IMR-90 (cell line): ENCODE data around the gene SELENBP1.

Experiments
- CEBPB ChIP-seq: IDR thresholded peaks from 2 replicates; pipeline ENCODE4 v1.6.1; 2012; ENCODE audit warnings: low read depth, low read length, improper control_type of control experiment
- CTCF ChIP-seq: conservative IDR thresholded peaks from 2 replicates; pipeline ENCODE4 v1.5.1; 2012; ENCODE audit warnings: mild to moderate bottlenecking, low read depth, low read length, improper control_type of control experiment
- FOS ChIP-seq: fragments of 150-350 bp; IDR thresholded peaks from 2 replicates; pipeline ENCODE4 v1.6.1; 2016; ENCODE audit warnings: low read depth, low read length
- MXI1 ChIP-seq: IDR thresholded peaks from 2 replicates; pipeline ENCODE4 v1.6.1; 2012; ENCODE audit warnings: low read depth, mild to moderate bottlenecking, low read length, moderate library complexity, borderline replicate concordance
- POLR2A ChIP-seq: IDR thresholded peaks from 2 replicates; pipeline ENCODE4 v1.6.1; 2012; ENCODE audit warnings: mild to moderate bottlenecking, low read depth, low read length
- RAD21 ChIP-seq: IDR thresholded peaks from 2 replicates; pipeline ENCODE4 v1.6.1; 2012; ENCODE audit warnings: low read length, improper control_type of control experiment
- RFX5 ChIP-seq: IDR thresholded peaks from 2 replicates; pipeline ENCODE4 v1.8.0; 2012; ENCODE audit warnings: low read depth, mild to moderate bottlenecking, low read length, moderate library complexity
- SMC3 ChIP-seq: fragments of 150-350 bp; IDR thresholded peaks from 2 replicates; pipeline ENCODE4 v1.6.1; 2016; ENCODE audit warnings: low read depth, mild to moderate bottlenecking, antibody characterized with exemption, low read length, moderate library complexity
- USF2 ChIP-seq: fragments of 150-350 bp; IDR thresholded peaks from 2 replicates; pipeline ENCODE4 v1.6.1; 2017; ENCODE audit warnings: mild to moderate bottlenecking, antibody characterized with exemption, low read length, low read depth

- TF ChIP-seq CEBPB, result no peak
- TF ChIP-seq CTCF, result no peak
- no peak for TF ChIP-seq POLR2A
- no peak for TF ChIP-seq RAD21
- no peak for TF ChIP-seq FOS
- no peak for TF ChIP-seq SMC3
- TF ChIP-seq RFX5, result no peak
- TF ChIP-seq USF2, result no peak
- no peak for TF ChIP-seq MXI1
These were observed 39.4 kb upstream of the SELENBP1 start for GRCh38 chr1:151411884-151412283.
